Chondrocyte (in vitro differentiated cells): ENCODE results near the gene AUTS2. TPM values are rescaled to one million over a fixed set of nuclear protein-coding genes. Genes with fewer than 3 reads are reported as not detected.

ENCODE experiments used
- DNase-seq: peaks from one replicate; pipeline ENCODE4 v3.0.0; 2021; ENCODE audit warnings: mixed read lengths, low spot score
- H3K27ac Mint-ChIP-seq: one replicate; pipeline ENCODE4 v1.8.0; 2021; ENCODE audit warnings: mild to moderate bottlenecking, moderate library complexity, mixed read lengths; ENCODE audit not compliant: unreplicated experiment
- H3K27me3 Mint-ChIP-seq: 2 replicates; pipeline ENCODE4 v1.8.0; 2021; ENCODE audit warnings: low read depth, mixed read lengths
- H3K36me3 Mint-ChIP-seq: 2 replicates; pipeline ENCODE4 v1.8.0; 2021; ENCODE audit warnings: low read depth, mixed read lengths
- H3K4me1 Mint-ChIP-seq: 2 replicates; pipeline ENCODE4 v1.8.0; 2021; ENCODE audit warnings: low read depth, mild to moderate bottlenecking, mixed read lengths
- H3K4me3 Mint-ChIP-seq: one replicate; pipeline ENCODE4 v1.8.0; 2021; ENCODE audit warnings: mild to moderate bottlenecking, moderate library complexity, mixed read lengths; ENCODE audit not compliant: unreplicated experiment
- H3K9me3 Mint-ChIP-seq: 2 replicates; pipeline ENCODE4 v1.8.0; 2021; ENCODE audit warnings: low read depth, mixed read lengths
- total RNA-seq: library from RNA; stranded (reverse); gene quantifications from 3 replicates; pipeline ENCODE4 v1.2.1, GENCODE V29; 2021
- TF ChIP-seq, protein P1 (sequence below): fragments of 200-600 bp; sonication (generic); IDR thresholded peaks from 2 replicates; pipeline ENCODE4 v1.5.0; 2021; ENCODE audit warnings: antibody characterized with exemption, mild to moderate bottlenecking, moderate library complexity

AUTS2 gene
- total RNA-seq, 1 donor from 2014 or later, result 31.5 TPM

DNA sequence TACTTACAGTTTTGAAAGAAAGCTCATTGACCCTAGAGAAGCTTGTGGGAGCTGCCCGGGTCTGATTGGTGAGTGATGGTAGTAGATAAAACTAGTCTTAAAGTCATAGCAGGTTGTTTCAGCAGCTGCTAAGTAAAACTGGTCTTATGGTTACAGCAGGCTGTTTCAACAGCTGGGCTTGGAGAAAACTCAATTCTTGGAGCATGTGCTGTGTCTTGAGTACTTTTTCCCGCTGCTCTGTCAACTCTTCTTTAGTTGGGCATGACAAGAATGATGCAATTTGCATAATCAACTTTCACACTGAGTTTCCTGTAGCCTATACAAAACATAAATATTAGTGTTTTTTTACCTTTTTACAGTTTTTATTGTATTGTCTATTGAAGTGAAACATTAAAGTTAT lies 707.9 kb downstream of the AUTS2 start:
- no peaks in the 10 kb centered on the region for H3K36me3 Mint-ChIP-seq
- no peak for DNase-seq
- H3K27me3 Mint-ChIP-seq, result no peaks in the 10 kb centered on the region
- TF ChIP-seq, protein P1, sequence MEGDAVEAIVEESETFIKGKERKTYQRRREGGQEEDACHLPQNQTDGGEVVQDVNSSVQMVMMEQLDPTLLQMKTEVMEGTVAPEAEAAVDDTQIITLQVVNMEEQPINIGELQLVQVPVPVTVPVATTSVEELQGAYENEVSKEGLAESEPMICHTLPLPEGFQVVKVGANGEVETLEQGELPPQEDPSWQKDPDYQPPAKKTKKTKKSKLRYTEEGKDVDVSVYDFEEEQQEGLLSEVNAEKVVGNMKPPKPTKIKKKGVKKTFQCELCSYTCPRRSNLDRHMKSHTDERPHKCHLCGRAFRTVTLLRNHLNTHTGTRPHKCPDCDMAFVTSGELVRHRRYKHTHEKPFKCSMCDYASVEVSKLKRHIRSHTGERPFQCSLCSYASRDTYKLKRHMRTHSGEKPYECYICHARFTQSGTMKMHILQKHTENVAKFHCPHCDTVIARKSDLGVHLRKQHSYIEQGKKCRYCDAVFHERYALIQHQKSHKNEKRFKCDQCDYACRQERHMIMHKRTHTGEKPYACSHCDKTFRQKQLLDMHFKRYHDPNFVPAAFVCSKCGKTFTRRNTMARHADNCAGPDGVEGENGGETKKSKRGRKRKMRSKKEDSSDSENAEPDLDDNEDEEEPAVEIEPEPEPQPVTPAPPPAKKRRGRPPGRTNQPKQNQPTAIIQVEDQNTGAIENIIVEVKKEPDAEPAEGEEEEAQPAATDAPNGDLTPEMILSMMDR, result no peak
- H3K4me3 Mint-ChIP-seq, result no peak overlapping the region
- H3K27ac Mint-ChIP-seq, result no peak overlapping the region
- H3K9me3 Mint-ChIP-seq, result no peaks in the 10 kb centered on the region
- H3K4me1 Mint-ChIP-seq, result peaks cover 11% of the 10 kb centered on the region

DNA sequence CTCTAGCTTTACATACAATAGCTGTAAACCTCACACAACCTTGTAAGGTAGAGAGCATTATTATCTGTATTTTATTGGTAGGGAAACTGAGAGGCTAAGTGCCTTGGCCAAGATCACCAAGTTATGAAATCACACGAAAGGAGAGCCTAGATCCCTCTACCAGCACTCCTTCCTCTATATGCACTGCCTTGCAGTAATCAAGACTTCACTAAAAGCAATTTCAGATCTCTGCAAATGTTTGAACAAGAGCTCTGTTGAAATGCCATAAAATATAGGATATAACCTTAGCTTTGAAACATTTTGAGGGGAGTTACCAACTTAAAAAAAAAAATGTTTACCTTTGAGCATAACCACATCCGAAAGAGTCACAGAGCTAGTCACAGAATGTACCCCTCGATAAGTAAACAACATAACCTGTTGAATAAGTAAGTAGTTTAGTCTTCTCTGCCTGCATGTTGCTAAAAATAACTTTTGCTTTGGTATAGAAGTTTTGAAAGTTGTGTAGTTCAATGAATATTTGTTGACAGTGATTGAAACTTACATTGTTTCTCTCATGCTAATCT lies 709.4 kb downstream of the AUTS2 start:
- Mint-ChIP-seq H3K36me3 (no peaks in the 10 kb centered on the region), H3K9me3 (no peaks in the 10 kb centered on the region), H3K27me3 (no peaks in the 10 kb centered on the region), H3K4me1 (peaks cover 11% of the 10 kb centered on the region), H3K4me3 (no peak overlapping the region), H3K27ac (no peak overlapping the region)
- TF ChIP-seq, protein P1, result no peak
- DNase-seq, result no peak

DNA sequence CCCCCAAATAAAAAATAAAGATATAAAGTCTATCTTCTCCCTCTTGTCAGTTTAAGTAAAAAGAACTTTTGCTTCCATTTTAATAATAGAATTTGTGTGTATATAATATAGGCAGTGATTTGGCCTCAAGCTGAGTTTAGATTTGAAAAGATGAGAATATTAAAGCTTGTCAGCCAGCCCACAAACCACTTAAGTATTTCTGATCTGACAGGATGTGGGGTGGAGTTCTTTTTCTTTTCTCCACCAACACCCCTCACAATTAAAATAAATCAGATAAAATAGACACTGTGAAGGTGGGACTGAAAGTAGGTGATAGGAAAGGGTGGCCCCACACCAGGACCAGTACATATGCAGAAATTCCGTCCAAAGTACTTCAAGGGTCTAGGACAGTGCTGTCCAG lies 714.1 kb downstream of the AUTS2 start:
- Mint-ChIP-seq H3K27me3 (no peaks in the 10 kb centered on the region), H3K4me3 (no peak overlapping the region), H3K9me3 (no peaks in the 10 kb centered on the region), H3K36me3 (no peaks in the 10 kb centered on the region), H3K27ac (no peak overlapping the region), H3K4me1 (peaks cover 14% of the 10 kb centered on the region)
- TF ChIP-seq, protein P1, result no peak
- DNase-seq, result no peak

DNA sequence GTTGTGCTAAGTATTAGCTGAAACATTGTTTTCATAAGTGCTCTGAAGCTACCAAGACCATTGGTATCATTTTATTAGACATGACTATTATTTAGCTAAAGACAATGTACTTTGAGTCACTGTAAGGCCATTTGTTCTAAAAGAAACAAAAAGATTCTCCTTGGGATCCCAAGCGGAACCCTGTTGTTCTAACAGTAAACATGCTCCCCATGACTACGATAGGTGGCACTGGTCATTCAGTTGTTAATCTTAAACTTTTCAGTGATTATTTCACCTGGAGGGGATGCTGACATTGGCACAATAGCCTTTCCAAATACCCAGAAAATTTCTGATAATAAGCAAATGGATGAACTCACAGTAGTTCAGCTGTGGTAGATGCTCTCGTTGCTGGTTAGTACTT lies 715.0 kb downstream of the AUTS2 start:
- no peak overlapping the region for H3K27ac Mint-ChIP-seq
- H3K4me3 Mint-ChIP-seq, result no peak overlapping the region
- TF ChIP-seq, protein P1, result no peak
- no peaks in the 10 kb centered on the region for H3K9me3 Mint-ChIP-seq
- DNase-seq, result no peak
- H3K4me1 Mint-ChIP-seq, result peaks cover 22% of the 10 kb centered on the region
- no peaks in the 10 kb centered on the region for H3K36me3 Mint-ChIP-seq
- no peaks in the 10 kb centered on the region for H3K27me3 Mint-ChIP-seq

DNA sequence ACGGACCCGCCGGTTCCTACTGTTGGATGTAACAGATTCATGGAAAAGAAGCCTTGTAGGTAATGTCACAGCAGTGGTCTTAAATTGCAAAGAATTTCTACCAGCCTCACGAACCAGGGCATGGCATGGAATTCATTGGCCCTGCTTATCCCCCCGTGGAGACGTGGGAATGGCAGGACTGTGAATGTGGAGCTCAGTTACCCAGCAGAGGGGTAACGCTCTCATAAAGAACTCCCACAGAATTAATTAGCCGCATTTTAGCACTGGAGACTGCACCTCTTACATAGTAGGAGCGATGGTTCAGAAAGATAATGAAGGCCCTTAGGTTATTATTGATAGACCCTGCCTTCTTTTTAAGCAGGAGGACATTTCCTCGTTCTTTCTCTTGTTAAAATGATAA lies 715.4 kb downstream of the AUTS2 start:
- Mint-ChIP-seq H3K36me3 (no peaks in the 10 kb centered on the region), H3K27ac (no peak overlapping the region), H3K4me3 (no peak overlapping the region), H3K27me3 (no peaks in the 10 kb centered on the region), H3K9me3 (no peaks in the 10 kb centered on the region), H3K4me1 (peaks cover 22% of the 10 kb centered on the region)
- no peak for DNase-seq
- TF ChIP-seq, protein P1, result no peak
